Fibroblast of pulmonary artery (primary cell): ENCODE data around the gene MEAF6.

Experiments used
- DNase-seq: peaks from one replicate; pipeline ENCODE4 v3.0.0-alpha.2; 2010; ENCODE audit warnings: low read depth
- H3K4me3 ChIP-seq: replicated peaks from 2 replicates; pipeline ENCODE4 v1.5.1; 2011; ENCODE audit warnings: low read depth, mild to moderate bottlenecking, control low read depth, low read length, moderate library complexity
- TF ChIP-seq, protein P1 (sequence below): IDR thresholded peaks from 2 replicates; pipeline ENCODE4 v1.5.1; 2011; ENCODE audit warnings: mild to moderate bottlenecking, control low read depth, low read length, inconsistent platforms; ENCODE audit errors: missing control alignments

MEAF6 gene

DNA sequence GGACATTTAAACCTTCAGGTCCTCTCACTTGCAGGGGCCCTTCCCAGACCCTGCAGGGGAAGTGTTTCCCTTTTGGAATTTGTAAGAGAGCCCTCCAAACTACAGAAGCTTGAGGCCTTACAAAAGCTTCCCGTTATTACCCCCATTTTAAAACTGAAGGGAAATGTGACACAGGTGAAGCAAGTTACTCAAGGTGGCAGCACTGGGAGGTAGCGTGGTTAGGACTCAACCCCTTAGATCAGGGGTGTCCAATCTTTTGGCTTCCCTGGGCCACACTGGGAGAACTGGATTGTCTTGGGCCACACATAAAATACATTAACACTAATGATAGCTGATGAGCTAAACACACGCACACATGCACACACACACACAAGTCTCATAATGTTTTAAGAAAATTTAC is 56.0 kb downstream of the MEAF6 start:
- no peak for DNase-seq
- TF ChIP-seq, protein P1, sequence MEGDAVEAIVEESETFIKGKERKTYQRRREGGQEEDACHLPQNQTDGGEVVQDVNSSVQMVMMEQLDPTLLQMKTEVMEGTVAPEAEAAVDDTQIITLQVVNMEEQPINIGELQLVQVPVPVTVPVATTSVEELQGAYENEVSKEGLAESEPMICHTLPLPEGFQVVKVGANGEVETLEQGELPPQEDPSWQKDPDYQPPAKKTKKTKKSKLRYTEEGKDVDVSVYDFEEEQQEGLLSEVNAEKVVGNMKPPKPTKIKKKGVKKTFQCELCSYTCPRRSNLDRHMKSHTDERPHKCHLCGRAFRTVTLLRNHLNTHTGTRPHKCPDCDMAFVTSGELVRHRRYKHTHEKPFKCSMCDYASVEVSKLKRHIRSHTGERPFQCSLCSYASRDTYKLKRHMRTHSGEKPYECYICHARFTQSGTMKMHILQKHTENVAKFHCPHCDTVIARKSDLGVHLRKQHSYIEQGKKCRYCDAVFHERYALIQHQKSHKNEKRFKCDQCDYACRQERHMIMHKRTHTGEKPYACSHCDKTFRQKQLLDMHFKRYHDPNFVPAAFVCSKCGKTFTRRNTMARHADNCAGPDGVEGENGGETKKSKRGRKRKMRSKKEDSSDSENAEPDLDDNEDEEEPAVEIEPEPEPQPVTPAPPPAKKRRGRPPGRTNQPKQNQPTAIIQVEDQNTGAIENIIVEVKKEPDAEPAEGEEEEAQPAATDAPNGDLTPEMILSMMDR: no peak

DNA sequence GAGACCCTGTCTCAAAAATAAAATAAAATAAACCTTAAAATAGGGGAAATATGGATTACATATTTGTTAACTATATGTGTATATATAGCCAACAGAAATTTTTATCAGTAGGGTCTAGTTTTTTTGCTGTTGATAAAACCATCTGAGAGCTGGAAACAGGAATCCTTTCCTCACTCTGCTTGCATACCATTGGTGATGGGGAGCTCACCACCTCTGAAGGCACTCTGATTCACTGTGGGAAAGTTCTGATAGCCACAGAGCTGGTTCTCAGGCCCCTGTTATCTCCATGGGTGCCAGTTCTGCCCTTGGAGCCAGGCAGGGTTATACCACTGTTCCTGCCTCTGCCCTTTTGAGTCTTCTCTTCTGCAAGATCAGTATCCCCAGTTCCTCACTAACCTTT is 58.0 kb downstream of the MEAF6 start:
- no peak overlapping the region for H3K4me3 ChIP-seq
- TF ChIP-seq, protein P1: no peak
- DNase-seq: no peak

More for the DNA sequence above, 56.0 kb downstream of the MEAF6 start:
- no peak overlapping the region for H3K4me3 ChIP-seq

DNA sequence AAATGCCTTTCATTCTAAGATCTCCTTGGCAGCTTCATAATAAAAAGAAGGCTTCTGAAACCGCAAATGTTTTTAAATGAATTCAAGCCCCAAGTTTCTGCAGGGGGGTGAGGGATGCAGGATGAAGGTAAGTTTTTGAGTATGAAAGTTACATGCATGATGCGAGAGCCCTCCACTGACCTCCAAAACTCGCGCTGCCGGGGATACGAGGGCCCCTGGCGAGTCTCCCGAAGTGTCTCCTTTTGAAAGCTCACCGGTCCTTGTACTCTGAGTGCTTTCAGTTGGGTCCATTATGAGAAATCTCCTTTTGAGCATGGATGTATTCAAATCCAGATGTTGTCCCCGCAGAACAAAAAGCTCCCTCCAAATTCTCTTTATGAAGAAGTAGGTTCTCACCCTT is 59.0 kb downstream of the MEAF6 start:
- H3K4me3 ChIP-seq: no peak overlapping the region
- TF ChIP-seq, protein P1: no peak
- DNase-seq: no peak

DNA sequence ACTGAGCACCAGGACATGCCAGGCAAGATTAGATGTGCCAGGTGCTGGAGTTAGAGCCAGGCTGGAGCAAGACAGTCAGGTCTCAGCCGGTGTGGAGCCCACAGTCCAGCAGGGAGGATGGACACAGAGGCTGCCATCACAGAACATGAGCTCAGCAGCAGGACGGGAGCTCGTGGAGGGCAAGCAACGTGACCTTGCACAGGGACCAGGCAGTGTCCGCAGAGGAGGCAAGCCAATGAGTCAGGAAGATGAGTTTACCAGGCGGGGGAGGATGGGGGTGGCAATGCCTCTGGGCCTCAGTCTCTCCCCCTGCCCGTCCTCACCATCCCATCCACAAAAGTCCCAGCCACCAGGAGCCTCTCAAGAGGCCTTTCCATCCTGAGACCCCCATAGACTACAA is 60.9 kb downstream of the MEAF6 start:
- TF ChIP-seq, protein P1: no peak
- H3K4me3 ChIP-seq: no peak overlapping the region
- DNase-seq: no peak

DNA sequence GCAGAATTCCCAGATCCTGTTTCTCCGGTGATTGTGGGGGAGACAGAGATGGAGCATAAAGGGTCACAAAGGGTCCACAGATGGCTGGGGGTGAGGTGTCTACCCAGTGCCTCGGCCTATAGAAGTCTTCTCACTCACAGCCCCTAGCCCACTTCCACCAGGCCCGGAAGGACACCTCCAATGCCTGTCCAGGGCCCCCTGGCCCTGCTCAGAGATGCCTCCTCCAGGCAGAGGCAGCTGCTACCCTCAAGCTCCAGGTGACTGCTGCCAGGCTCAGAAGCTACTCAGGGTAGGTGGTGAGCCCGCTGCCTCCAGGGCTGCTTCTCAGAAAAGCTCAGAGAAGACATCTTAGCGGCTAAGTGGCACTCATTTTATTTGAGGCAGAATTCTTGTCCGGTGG is 62.1 kb downstream of the MEAF6 start:
- no peak overlapping the region for H3K4me3 ChIP-seq
- DNase-seq: no peak
- TF ChIP-seq, protein P1: no peak

DNA sequence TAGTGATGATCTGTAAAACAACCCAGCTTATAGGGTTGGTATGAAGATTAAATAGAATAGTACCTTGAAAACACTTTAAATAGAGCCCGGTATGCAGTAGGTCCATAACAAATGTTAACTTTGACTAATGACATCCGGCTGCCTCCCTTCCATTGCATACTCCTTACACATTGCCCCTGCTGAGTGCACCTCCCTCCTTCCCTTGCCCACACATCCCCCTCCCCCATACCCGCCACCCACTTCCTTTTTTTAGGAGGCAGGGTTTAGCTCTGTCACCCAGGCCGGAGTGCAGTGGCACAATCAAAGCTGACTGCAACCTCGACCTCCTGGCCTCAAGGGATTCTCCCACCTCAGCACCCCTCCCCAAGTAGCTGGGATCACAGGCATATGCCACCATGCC is 64.6 kb downstream of the MEAF6 start:
- TF ChIP-seq, protein P1: no peak
- H3K4me3 ChIP-seq: no peak overlapping the region
- no peak for DNase-seq

DNA sequence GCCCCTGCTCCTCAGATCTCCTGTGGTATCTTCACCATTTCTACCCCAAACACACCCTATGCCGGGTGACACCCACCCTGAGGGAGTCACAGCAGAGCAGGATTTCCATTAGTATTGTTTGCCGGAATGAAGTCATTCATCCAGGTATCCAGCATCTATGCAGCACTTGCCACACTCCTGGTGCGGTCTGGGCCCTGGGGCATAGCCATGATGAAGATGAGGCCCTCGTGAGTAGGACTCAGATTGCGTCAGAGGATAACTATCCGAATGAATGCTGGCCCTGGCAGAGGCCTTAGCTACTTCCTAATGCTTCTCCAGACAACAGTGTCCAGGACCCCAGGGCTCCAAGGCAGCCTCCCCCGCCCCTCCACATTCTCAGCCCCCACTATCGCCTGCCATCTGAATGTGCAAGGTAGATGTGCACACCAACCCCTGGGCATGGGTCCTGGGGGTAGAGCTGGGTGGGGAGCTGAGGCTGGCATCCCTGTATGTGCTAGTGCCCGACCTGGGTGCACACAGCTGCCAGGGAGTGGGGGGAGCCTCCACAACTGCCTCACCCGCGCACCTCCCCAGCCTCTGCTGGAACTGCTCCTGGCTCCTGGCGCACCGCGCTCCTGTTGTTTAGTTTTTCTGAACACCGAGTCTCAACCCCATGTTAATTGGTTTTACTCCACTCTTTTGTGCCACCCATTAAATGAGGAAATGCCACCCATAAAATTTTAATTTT is 65.7 kb downstream of the MEAF6 start:
- TF ChIP-seq, protein P1: no peak
- DNase-seq: peak; percentile 10
- H3K4me3 ChIP-seq: no peak overlapping the region
